Prostate gland (tissue), 2 donors: ENCODE data around the gene FAM177A1. TPM values are rescaled to one million over a fixed set of nuclear protein-coding genes. Genes with fewer than 3 reads are reported as not detected.
A peak's percentile ranks its signal among the peaks of the same experiment; 100 is the strongest.

Experiments
- DNase-seq: peaks from one replicate; pipeline ENCODE4 v3.0.0-alpha.2; 2019; ENCODE audit warnings: low spot score
- H3K27ac ChIP-seq, 2 donors: fragments of 200-600 bp; sonication (generic); 2 replicates each; pipeline ENCODE4 v1.5.1; 2017 to 2019
- H3K27me3 ChIP-seq: fragments of 200-600 bp; sonication (generic); replicated peaks from 2 replicates; pipeline ENCODE4 v1.5.1; 2019; ENCODE audit not compliant: insufficient read depth
- H3K36me3 ChIP-seq, 2 donors: fragments of 200-600 bp; sonication (generic); 1 replicate in 1 of 2; 2 replicates in 1 of 2; pipeline versions ENCODE4 v1.5.1 to v1.8.1; 2017 to 2019
- H3K4me1 ChIP-seq: fragments of 200-600 bp; sonication (generic); replicated peaks from 2 replicates; pipeline ENCODE4 v1.5.1; 2019
- H3K4me3 ChIP-seq, 2 donors: fragments of 200-600 bp; sonication (generic); 2 replicates each; pipeline ENCODE4 v1.5.1; 2017 to 2019
- H3K9me3 ChIP-seq: fragments of 200-600 bp; sonication (generic); 2 replicates; pipeline ENCODE4 v1.5.1; 2017
- CTCF ChIP-seq, 4 experiments: fragments of 200-600 bp in 2 of 4; fragments of 450-650 bp in 2 of 4; sonication (generic) in 2 of 4; IDR thresholded peaks; 1 replicate in 3 of 4; 2 replicates in 1 of 4; pipeline ENCODE4 v1.5.1; 2016 to 2019; ENCODE audit warnings: antibody characterized with exemption in 4 of 4, mild to moderate bottlenecking in 2 of 4, moderate library complexity in 2 of 4
- POLR2A ChIP-seq: fragments of 450-650 bp; IDR thresholded peaks from one replicate; pipeline ENCODE4 v1.6.1; 2016; ENCODE audit warnings: antibody characterized with exemption, mild to moderate bottlenecking
- POLR2AphosphoS5 ChIP-seq: sonication (generic); formaldehyde crosslinking; IDR thresholded peaks from one replicate; pipeline ENCODE4 v1.6.1; 2017; ENCODE audit warnings: antibody characterized with exemption
- WGBS: methylation state at CpG from one replicate; pipeline ENCODE4 v1.1.5; 2018; 5-methylcytosine and 5-hydroxymethylcytosine counted together
- intact Hi-C: fragments of 100-400 bp; cut with DNase I; formaldehyde crosslinking; loops from one replicate; pipeline ENCODE4 v1.14.2; 2022
- total RNA-seq, 2 donors: library from RNA; depleted of rRNA; stranded (reverse); fragments of >200 nt; gene quantifications; one replicate each; pipeline ENCODE4 v1.1.0, GENCODE V29; 2016

FAM177A1 gene
- 10 to 100 TPM; 58.1 to 89.8 TPM for total RNA-seq

- peak within 1 kb of the TSS; percentile 98 to 100 for H3K27ac ChIP-seq
- no peaks in the 10 kb centered on the region for H3K27me3 ChIP-seq
- intact Hi-C loops: loop anchor here (2.0 to 5.0 kb wide), 4 partner anchors 64 to 584 kb away; partner anchors contain the start of genes NFKBIA, PPP2R3C, PRORP and SPTSSA
- no peaks in the 10 kb centered on the region for H3K36me3 ChIP-seq
- WGBS: 0% methylated on average over 38 of the region's 77 CpGs
- no peaks in the 10 kb centered on the region for H3K4me1 ChIP-seq
- H3K9me3 ChIP-seq: no peaks in the 10 kb centered on the region
- TF ChIP-seq CTCF (IDR thresholded peaks at IDR 0.05) (peak in 2 of 4 experiments; percentile 24 to 53), POLR2AphosphoS5 (peak; percentile 89), POLR2A (peak; percentile 96)
- H3K4me3 ChIP-seq: peak within 1 kb of the TSS; percentile 74 to 92
- peak; percentile 99 for DNase-seq
Observed at GRCh38 chr14:35046048-35046750, at the start of gene FAM177A1. TSS of gene FAM177A1 (plus strand) at chr14:35046272. CDS start at chr14:35046464, 192 bp downstream.

- Histone ChIP-seq H3K4me1 (no peaks in the 10 kb centered on the region), H3K9me3 (no peaks in the 10 kb centered on the region), H3K27me3 (no peaks in the 10 kb centered on the region), H3K36me3 (no peaks in the 10 kb centered on the region), H3K27ac (no peak overlapping the region), H3K4me3 (no peak overlapping the region)
- no peak for DNase-seq
- 25% methylated on average over 3 of the region's 3 CpGs for WGBS
- intact Hi-C loops: no loop called here
- TF ChIP-seq POLR2AphosphoS5 (no peak), POLR2A (no peak), CTCF (IDR thresholded peaks at IDR 0.05) (no peak)
Observed at GRCh38 chr14:34997762-34998161, 48.3 kb upstream of the FAM177A1 start.

GRCh38 chr14:34999500-34999899, 46.6 kb upstream of the FAM177A1 start:
- no peak for DNase-seq
- Histone ChIP-seq H3K4me1 (no peaks in the 10 kb centered on the region), H3K27ac (no peak overlapping the region), H3K36me3 (no peaks in the 10 kb centered on the region), H3K9me3 (no peaks in the 10 kb centered on the region), H3K4me3 (no peak overlapping the region), H3K27me3 (no peaks in the 10 kb centered on the region)
- WGBS: 86% methylated on average over 3 of the region's 3 CpGs
- intact Hi-C loops: no loop called here
- TF ChIP-seq CTCF (IDR thresholded peaks at IDR 0.05) (no peak), POLR2AphosphoS5 (no peak), POLR2A (no peak)

GRCh38 chr14:35001621-35002020, 44.5 kb upstream of the FAM177A1 start:
- no peak for DNase-seq
- no peaks in the 10 kb centered on the region for H3K36me3 ChIP-seq

More at GRCh38 chr14:35001621-35002020, 44.5 kb upstream of the FAM177A1 start:
- Histone ChIP-seq H3K4me3 (no peak overlapping the region), H3K27me3 (no peaks in the 10 kb centered on the region), H3K9me3 (no peaks in the 10 kb centered on the region), H3K27ac (no peak overlapping the region), H3K4me1 (no peaks in the 10 kb centered on the region)
- no peak for TF ChIP-seq POLR2AphosphoS5
- no peak for TF ChIP-seq POLR2A
- TF ChIP-seq CTCF (IDR thresholded peaks at IDR 0.05): no peak
- 90% methylated on average over 2 of the region's 2 CpGs for WGBS
- intact Hi-C loops: no loop called here
